Middle frontal gyrus (tissue), 1 donor: ENCODE results near the gene TC2N.
"Not testable (repeated sequence)": the region's sequence is repeated elsewhere in the genome, so short reads cannot be mapped to it uniquely, and the experiment has no call there.

Source experiments
- DNase-seq: peaks from one replicate; pipeline ENCODE4 v3.0.0-alpha.2; 2015; ENCODE audit warnings: low spot score; ENCODE audit errors: extremely low spot score

The TC2N gene

DNA sequence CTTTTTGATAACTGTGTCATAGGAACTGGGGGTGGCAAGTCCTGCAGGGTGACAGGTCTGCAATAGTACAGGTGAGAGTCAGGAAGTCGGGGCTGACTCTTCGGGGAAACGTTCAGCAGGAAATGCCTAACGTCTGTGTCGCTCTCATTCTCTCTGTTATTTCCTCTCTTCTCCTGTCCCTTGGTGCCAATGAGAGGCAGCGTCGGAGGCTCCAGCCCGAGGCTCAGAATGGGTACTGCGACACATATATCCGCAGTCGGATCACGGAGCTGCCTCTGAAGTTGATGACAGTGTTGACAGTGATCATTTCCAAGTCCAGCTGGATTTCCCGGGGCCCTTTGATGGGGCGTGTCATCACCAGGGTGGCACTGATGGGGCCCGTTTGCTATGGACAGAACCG, 2.7 kb upstream of the TC2N start:
- DNase-seq: no peak

DNA sequence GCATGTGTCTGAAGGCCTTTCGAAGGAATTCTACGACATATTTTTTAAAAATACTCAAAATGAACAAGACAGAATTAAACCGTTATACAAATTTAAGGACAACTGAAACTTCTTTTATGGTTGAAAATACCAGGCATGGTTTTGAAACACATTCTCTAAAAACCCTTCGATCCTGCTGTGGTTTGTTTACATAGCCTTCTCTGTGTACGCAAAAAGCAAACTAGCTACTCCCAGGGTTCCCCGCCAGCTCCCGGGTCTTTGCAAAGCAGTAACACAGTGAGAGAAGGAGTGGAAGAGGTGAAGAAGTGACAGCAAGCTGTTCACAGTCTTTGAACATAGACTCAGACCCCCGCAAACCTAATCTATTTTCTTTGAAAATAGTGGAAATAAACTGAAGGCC, 2.2 kb upstream of the TC2N start:
- DNase-seq: no peak

DNA sequence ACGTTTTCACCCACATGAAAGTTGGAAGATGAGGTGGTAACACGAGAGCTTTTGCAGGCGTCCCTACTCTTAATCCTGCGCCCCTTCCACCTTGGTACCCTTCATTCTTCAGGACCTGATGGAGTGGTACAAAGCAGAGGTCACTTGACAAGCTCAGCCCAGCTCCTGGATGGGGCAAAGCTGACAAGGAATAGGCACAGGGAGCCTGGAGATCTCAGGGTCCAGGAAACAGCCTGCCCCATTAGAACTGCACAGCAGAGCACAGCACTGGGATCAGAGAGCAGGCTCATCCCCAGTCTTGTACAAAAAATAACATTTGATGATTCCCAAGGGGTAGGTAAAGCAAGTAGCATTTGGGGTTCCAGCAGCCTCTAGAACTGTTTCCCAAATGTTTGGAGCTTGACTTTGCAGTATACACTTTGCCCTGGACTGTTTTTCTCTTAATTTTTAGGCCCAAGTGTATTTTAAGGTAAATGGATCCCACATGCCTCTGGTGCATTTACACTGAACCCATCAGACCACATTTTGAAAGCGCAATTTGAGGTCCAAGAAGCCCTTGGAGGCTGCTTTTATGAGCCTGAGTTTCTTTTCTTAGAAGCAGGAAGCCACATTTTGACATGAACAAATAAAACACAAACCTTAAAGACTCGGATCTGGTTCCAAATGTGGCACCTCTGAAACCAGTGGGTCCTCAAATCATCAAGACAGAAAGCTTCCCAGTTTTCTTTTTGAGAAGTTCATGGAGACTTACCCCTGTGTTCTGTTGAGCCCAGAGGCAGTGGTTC, 633 bp downstream of the TC2N start:
- DNase-seq: no peak

DNA sequence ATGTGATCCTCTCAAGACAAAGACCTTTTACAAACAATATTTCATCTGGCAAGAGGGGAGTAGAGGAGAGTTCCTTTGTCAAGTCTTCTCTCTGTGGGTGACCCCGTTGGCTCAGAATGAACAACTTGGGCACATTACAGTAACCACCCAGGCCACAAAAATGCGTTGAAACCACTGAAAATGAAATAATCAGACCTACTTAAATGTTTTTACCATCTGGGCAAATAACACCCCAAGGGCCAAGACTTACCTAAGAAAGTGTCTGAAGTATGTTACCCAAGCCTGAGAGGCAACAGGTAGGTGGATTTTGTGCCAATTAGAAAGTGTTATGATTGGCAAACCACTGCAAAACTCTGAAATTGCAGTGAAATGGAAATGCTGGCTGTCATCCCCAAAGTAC, 1.3 kb downstream of the TC2N start:
- no peak for DNase-seq

DNA sequence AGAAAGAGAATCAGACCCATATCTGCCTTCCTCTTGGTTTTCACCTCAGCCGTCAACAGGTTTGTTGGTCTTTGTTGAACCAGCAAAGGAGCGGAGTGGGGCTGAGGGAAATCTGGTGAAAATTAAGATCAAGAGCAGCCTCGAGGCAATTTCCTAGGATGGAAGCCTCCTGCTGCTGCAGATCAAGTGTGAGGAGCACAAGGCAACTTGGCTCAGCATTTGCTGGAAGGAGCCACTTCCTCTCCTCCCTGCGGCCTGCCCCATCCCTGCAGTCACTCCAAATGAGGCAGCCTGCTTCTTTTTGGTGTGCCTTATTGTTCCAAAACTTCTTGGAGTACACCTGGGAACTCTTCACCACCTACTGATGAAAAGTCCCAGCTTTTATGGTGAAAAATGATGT, 4.9 kb downstream of the TC2N start:
- DNase-seq: no peak

DNA sequence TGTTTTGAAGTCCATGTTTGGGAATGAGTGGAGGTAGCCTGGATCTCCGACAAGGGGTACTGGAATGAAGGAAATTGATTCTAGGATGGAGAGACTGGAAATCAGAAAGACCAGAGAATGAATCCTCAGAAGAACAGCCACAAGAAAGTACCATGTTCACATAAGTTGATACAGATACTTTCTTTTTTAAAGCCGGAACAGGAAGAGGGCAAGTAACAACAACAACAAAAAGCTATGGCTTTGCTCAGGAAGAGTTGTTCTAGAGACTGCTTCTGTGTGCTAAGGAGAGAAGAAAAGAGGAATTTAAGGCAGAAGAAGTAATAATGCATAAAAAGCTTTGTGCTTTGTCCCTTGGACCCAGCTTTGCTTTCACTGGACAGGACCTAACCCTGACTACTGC, 6.2 kb downstream of the TC2N start:
- DNase-seq: no peak

DNA sequence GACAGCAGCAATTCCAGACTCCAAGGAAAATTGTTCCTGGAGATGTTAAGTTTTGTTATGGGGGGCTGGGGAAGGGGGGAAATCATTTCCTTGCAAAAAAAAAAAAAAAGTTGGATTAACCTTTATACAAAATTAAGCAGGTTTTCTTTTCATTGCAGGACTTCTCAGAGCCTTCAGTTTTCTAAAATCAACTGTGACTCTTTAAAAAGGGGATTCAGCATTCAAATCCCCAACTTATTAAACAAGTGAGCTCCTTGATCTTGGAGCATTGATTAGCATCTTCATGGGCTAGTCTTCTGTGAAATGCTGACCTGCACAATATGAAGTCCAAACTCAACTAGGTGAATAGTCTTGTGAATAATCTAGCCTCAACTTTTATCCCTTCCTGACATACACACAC, 7.1 kb downstream of the TC2N start:
- no peak for DNase-seq

DNA sequence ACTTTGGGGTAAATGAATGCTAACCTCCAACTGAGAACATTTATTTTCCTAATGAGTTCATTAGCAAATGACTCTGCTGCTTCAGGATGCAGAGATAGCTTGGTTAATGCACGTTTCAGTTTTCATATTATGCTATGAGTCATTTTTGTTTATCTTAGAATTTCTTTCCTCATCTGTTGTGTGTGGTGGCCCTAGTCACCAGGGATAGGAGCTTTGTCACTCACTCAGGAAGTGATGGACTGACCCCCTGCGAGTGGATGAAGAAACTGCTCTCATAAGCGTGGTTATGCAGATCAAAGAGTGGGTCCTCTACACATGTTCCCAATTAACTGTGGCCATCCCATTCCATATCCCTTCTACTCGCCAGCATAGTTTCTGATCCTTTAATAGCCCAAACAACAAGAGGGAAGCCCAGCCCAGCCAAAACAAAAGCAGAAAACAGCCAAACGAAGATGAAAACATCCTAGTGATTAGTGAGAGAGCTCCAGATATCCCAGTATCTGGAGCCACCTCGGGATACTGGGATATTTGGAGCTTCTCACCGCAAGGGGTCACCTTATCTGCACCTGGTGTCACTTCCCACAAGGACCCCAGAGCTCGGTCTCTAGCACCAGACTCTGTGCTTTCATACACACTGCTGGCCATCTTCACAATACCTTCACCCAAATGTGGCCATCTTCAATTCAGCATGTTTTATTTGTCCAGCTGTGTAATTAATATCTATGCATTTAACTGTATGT, 8.6 kb downstream of the TC2N start:
- no peak for DNase-seq

DNA sequence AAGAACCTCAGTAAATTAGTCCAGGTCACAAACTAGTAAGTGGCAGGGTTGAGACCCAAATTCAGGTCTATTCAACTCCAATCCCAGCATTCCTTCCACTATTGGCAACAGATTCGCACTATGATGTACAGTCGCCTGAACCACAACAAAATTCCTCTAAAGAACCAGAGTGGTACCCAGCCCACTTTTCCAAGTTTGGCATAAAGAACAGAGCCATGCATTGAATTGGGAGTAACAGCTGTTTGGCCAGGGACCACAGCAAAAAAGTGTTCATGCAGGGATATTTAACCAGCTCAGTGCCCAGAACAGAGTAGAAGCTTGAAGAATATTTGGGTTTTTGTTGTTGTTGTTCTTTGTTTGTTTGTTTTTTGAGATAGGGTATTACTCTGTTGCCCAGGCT, 9.7 kb downstream of the TC2N start:
- no peak for DNase-seq

DNA sequence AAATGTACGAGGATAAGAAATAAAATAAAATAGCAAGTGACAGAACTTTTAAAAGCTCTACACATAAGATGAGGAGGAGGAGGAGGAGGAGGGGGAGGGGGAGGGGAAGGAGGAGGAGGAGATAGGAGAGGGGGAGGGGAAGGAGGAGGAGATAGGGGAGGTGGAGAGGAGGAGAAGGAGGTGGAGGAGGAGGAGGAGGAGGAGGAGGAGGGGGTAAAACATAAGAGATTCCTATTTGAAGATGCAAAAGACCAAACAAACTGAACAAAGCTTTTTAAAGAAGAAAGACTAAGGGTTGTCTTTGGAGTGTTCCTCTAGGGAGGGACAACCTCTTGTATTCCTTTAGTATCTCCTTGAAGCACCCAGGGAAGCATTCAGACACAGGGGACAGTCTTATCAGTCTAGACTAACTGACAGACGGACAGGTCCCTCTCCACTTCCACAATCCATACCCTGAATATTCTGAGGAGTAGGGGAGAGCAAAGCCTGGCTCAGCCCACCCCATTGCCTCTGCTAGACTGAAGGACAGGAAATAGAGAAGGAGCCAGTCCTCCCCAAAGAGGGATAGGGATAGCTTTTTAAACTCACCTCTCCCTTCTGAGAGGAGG, 12.9 kb downstream of the TC2N start:
- no peak for DNase-seq

DNA sequence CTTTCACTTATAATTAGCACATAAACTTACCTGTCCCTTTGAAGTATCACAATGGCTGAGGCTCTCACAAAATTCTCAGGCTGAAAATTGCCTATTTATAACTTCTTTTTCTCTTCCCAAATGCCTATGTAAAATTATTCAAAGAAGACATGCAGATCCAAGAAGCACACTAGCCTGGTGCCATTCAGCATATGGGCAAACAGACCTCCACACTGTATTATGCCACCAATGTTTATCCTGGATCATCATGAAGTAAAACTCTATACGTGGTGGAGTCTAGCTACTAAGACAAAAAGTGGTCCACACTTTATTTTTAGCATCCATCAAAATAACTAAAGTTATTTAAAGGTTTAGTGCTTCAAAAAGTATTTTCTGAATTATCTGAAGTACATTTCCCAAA, 15.8 kb downstream of the TC2N start:
- no peak for DNase-seq

DNA sequence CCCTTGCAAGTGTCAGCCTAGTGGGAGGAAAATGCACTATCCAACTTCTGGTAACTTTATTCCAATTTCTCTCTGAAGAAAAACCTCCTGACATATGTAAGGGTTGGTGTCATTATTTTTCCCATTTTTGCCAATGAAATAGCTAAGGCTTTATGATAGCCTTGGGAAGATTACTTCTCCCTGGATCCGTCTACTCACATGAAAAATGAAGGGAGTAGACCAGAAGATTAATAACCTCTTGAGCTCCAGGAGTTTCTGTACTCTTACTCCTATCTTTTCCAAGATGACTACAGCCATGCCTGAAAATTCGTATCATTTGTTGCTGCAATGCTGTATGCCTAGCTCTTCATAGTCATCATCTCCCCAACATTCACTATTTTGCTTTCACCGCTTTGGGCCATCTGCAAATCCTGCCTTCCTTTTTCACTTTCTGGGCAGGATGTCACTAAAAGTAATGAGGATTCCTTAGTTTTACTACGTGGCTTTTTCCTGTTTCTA, 18.8 kb downstream of the TC2N start:
- DNase-seq: no peak

DNA sequence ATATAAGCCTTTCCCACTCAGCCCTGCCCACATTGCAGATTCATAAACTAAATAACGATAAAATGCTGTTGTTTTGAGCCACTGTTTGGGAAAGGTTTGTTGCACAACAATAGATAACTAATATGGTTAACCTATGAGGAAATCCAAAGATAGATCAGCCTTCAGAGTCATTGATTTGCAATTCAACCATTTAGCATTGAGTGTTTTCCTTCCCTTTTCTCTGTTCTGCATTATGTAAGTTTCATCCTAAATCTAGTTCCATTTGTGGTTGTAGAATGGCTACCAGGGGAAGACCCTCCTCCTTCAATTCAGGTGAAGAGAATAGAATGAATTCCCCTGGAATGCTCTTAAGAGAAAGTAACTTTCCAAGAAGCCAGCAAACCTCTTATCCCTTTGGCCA, 19.6 kb downstream of the TC2N start:
- DNase-seq: no peak

DNA sequence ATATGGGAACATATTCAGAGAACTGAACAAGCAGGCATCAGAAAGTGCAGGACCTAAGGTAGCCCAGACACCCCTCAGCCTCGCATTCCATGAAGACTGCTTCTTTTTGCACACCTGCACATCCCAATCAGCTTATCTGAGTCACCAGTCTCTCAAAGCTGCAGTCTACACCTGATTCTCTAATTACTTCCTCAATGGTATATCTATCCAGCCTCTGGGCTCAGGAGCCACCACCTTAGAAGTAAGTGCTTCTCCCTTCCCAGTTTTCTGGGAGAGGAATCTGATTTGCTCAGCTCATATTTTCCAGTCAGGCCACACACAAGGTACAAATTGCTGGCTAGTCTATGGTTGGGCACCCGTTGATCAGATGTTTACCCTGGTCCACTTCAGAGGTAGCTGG, 21.7 kb downstream of the TC2N start:
- DNase-seq: no peak

DNA sequence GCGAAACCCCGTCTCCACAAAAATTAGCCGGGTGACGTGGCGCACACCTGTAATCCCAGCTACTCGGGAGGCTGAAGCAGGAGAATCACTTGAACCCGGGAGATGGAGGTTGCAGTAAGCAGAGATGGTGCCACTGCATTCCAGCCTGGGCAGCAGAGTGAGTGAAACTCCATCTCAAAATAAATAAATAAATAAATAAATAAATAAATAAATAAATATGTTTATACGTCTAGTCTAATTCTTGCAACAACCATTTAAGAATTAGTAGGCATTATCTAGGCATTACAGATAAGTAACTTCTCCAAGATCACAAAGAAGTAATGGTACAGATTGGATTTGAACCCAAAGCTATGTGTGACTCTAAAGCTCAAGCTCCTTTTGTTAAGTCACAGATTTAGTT, 22.3 kb downstream of the TC2N start:
- not testable (repeated sequence) for DNase-seq

DNA sequence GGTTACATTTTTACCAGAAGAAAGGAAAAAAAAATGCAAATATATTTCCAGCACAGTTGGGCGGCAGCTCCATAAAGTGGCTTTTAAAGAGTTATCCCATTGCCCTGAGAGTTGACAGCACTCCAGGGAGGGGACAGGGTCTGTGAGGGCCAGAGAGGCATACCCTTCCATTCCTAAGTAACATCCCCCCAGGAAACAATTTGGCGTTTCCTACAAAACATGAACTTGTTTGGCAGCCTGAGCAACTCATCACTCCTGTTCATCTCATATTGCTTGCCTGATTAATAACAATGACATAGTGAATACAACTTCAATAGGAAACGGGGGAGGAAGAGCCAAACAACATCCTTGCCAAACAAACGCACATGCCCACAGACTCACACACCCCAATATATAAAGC, 23.3 kb downstream of the TC2N start:
- no peak for DNase-seq

DNA sequence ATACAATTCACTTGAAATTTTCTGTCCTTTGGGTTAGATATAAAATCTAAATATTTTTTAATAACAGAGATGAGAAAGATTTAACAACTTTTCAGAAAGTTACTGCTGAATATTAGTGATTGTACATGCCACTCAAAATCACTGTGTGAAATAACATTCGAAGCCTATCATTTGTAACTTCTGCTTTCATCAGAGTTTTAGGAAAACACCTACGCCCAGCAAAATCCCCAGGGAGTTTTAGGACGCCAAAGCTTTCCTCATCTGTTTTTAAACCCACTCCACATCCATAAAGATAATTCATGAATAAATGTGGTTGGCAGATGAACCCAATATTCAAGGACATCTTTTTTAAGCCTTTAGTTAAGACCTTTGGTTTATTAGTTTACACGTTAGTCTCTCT, 23.9 kb downstream of the TC2N start:
- no peak for DNase-seq

DNA sequence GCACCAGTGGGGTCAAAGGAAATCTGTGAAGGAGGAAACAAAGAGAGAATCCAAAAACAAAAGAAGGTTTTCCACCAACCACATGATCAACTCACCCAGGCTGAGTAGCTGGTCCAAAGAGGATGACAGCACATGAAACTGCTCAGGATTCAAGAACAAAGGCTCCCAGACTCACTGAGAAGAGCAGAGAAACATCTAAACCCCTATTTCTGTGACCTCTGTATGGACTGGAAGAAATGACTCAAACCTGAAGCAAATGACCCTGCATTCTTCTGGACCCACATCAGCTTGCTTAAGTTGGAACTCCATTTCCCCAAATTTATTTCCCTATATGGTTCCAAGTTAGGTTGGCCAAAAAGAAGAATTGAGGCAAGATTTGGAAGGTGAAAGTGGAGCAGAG, 26.3 kb downstream of the TC2N start:
- no peak for DNase-seq

DNA sequence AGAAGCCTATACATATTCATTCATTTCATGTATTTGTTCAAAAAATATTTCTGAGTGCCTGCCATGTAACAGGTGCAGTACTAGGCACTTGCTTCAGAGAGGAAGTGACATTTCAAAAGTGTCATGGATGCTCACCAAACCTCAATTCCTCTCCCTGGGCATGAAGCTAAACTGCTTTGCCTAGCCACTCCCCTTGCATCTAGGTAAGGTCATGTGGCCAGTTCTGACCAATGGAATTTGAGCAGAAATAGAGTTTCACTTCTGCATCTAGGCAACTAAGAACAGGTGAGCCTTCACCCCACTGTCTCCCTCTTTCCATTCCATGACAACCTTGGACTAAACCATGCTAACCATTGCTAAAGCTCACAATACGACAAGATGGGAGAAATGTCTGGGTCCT, 27.6 kb downstream of the TC2N start:
- no peak for DNase-seq

DNA sequence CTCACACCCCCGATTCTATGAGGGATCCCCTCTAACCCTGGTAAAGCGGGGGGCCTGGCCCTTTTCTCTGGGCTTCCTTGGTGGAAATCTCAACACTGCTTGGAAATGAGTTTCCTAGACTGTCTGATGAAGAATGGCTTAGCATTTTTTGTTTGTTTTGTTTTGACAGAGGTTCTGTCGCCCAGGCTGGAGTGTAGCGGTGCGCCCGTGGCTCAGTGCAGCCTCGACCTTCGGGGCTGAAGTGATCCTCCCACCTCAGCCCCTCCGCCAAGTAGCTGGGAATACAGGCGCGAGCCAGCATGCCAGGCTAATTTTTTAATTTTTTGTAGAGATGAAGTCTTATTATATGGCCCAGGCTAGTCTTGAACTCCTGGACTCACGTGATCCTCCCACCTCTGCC, 30.3 kb downstream of the TC2N start:
- DNase-seq: no peak

DNA sequence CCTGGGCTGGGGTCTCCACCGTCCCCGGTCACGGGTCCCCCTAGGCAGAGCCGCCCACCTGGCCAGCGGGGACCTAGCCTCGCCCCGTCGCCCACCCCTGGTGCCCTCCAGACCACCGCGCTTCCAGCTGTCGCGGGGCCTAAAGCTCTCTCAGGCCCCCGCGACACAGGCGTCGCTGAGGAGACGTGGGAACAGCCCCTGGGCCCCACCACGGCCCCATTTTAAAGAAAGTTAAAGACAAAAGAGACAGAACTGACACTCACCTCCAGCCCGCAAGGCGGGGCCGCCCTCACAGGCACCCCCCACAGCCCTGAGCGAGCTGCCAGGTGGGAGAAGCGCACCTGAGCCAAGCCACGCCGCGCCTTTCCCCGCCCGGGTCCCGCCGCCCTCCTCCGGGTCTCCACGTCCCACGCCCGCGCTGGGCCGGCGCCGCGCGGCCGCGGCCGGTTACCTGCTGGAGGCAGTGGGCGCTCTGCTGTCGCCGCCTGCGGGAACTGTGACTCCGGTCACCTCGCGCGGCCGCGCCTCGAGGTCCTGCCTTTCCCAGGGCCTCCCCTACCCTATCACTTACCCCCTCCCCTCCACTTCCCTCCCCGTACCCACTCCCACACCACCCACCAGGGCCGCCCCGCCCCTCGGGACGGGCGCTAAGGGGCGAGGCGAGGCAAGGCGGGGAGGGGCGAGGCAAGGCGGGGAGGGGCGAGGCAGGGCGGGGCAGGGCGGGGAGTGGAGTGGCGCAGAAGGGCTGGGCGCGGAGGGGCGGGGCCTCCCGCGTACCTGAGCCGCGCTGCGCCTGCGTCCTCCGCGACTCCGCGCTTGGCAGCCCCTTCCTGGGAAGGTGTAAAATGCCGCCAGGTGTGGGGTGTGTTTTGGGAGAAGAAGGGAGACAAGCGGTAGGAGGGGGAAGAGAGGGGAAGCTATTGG, 31.2 kb downstream of the TC2N start:
- no peak for DNase-seq
